ENCODE results near the gene HAUS5.
"Not testable (repeated sequence)": the region's sequence is repeated elsewhere in the genome, so short reads cannot be mapped to it uniquely, and the experiment has no call there.

Gene HAUS5

GRCh38 chr19:35644206-35644986 lies 31.9 kb downstream of the HAUS5 start:
- no peaks in the 10 kb centered on the region for H3K9me3 ChIP-seq (ENCODE audit: insufficient read depth, low read depth, low read length)
- H3K36me3 ChIP-seq (ENCODE audit: insufficient read depth, low read depth, low read length) = no peaks in the 10 kb centered on the region
- no peak overlapping the region for H3K27ac ChIP-seq (ENCODE audit: low read length)
- H3K4me1 ChIP-seq (ENCODE audit: insufficient read depth, low read length) = peaks cover 16% of the 10 kb centered on the region; the same call in 1 of the 2 replicates
- H3K27me3 ChIP-seq (ENCODE audit: insufficient read depth, low read length) = peaks cover 30% of the 10 kb centered on the region
- peak overlapping the region; percentile 77; the same call in 1 of the 2 replicates for H3K9ac ChIP-seq (ENCODE audit: low read depth, low read length)
- peak overlapping the region; percentile 82 for H3K4me3 ChIP-seq (ENCODE audit: low read length)

- Histone ChIP-seq H3K4me3 (ENCODE audit: low read length) (peak overlapping the region; percentile 82), H3K9me3 (ENCODE audit: insufficient read depth, low read depth, low read length) (no peaks in the 10 kb centered on the region), H3K4me1 (ENCODE audit: insufficient read depth, low read length) (peaks cover 16% of the 10 kb centered on the region; the same call in 1 of the 2 replicates), H3K36me3 (ENCODE audit: insufficient read depth, low read depth, low read length) (no peaks in the 10 kb centered on the region), H3K9ac (ENCODE audit: low read depth, low read length) (peak overlapping the region; percentile 56; the same call in 1 of the 2 replicates), H3K27ac (ENCODE audit: low read length) (no peak overlapping the region), H3K27me3 (ENCODE audit: insufficient read depth, low read length) (peaks cover 30% of the 10 kb centered on the region)
Measured at GRCh38 chr19:35644987-35645679, 32.6 kb downstream of the HAUS5 start.

GRCh38 chr19:35645680-35646511 lies 33.4 kb downstream of the HAUS5 start:
- H3K9ac ChIP-seq (ENCODE audit: low read depth, low read length) = peak overlapping the region; percentile 17; the same call in 1 of the 2 replicates
- H3K9me3 ChIP-seq (ENCODE audit: insufficient read depth, low read depth, low read length) = no peaks in the 10 kb centered on the region
- no peak overlapping the region for H3K27ac ChIP-seq (ENCODE audit: low read length)
- peaks cover 30% of the 10 kb centered on the region for H3K27me3 ChIP-seq (ENCODE audit: insufficient read depth, low read length)
- no peak overlapping the region for H3K4me3 ChIP-seq (ENCODE audit: low read length)
- peaks cover 3% of the 10 kb centered on the region; the same call in 1 of the 2 replicates for H3K36me3 ChIP-seq (ENCODE audit: insufficient read depth, low read depth, low read length)
- H3K4me1 ChIP-seq (ENCODE audit: insufficient read depth, low read length) = peaks cover 16% of the 10 kb centered on the region; the same call in 1 of the 2 replicates

- H3K27ac ChIP-seq (ENCODE audit: low read length) = no peak within 1 kb of the TSS
- H3K4me3 ChIP-seq (ENCODE audit: low read length) = peak within 1 kb of the TSS; percentile 98
- H3K9ac ChIP-seq (ENCODE audit: low read depth, low read length) = peak within 1 kb of the TSS; percentile 88; the same call in 1 of the 2 replicates
- peaks cover 9% of the 10 kb centered on the region; the same call in 1 of the 2 replicates for H3K4me1 ChIP-seq (ENCODE audit: insufficient read depth, low read length)
- peaks cover 13% of the 10 kb centered on the region for H3K36me3 ChIP-seq (ENCODE audit: insufficient read depth, low read depth, low read length)
- H3K9me3 ChIP-seq (ENCODE audit: insufficient read depth, low read depth, low read length) = no peaks in the 10 kb centered on the region
- peaks cover 17% of the 10 kb centered on the region for H3K27me3 ChIP-seq (ENCODE audit: insufficient read depth, low read length)
Measured at GRCh38 chr19:35648017-35648961, 35.8 kb downstream of the HAUS5 start, which contains the start of gene COX6B1. TSS of gene COX6B1 (plus strand) at chr19:35648323. CDS start at chr19:35651244, 2,921 bp downstream.

GRCh38 chr19:35650581-35650980 lies 38.0 kb downstream of the HAUS5 start:
- Histone ChIP-seq H3K27ac (ENCODE audit: low read length) (no peak overlapping the region), H3K36me3 (ENCODE audit: insufficient read depth, low read depth, low read length) (peaks cover 31% of the 10 kb centered on the region), H3K9me3 (ENCODE audit: insufficient read depth, low read depth, low read length) (no peaks in the 10 kb centered on the region), H3K9ac (ENCODE audit: low read depth, low read length) (no peak overlapping the region), H3K27me3 (ENCODE audit: insufficient read depth, low read length) (peaks cover 12% of the 10 kb centered on the region), H3K4me3 (ENCODE audit: low read length) (no peak overlapping the region), H3K4me1 (ENCODE audit: insufficient read depth, low read length) (peaks cover 4% of the 10 kb centered on the region; the same call in 1 of the 2 replicates)

- not testable (repeated sequence) for H3K27me3 ChIP-seq (ENCODE audit: insufficient read depth, low read length); H3K27ac ChIP-seq (ENCODE audit: low read length); H3K4me3 ChIP-seq (ENCODE audit: low read length); H3K4me1 ChIP-seq (ENCODE audit: insufficient read depth, low read length); H3K9ac ChIP-seq (ENCODE audit: low read depth, low read length); H3K9me3 ChIP-seq (ENCODE audit: insufficient read depth, low read depth, low read length)
- peaks cover 62% of the 10 kb centered on the region for H3K36me3 ChIP-seq (ENCODE audit: insufficient read depth, low read depth, low read length)
Measured at GRCh38 chr19:35654828-35655227, 42.3 kb downstream of the HAUS5 start.

- no peak overlapping the region for H3K27ac ChIP-seq (ENCODE audit: low read length)
- no peaks in the 10 kb centered on the region for H3K4me1 ChIP-seq (ENCODE audit: insufficient read depth, low read length)
- H3K4me3 ChIP-seq (ENCODE audit: low read length) = no peak overlapping the region
- H3K9ac ChIP-seq (ENCODE audit: low read depth, low read length) = no peak overlapping the region
- no peaks in the 10 kb centered on the region for H3K27me3 ChIP-seq (ENCODE audit: insufficient read depth, low read length)
- peaks cover 64% of the 10 kb centered on the region for H3K36me3 ChIP-seq (ENCODE audit: insufficient read depth, low read depth, low read length)
- no peaks in the 10 kb centered on the region for H3K9me3 ChIP-seq (ENCODE audit: insufficient read depth, low read depth, low read length)
Measured at GRCh38 chr19:35655600-35655999, 43.1 kb downstream of the HAUS5 start.

GRCh38 chr19:35656700-35657099 lies 44.2 kb downstream of the HAUS5 start:
- no peak overlapping the region for H3K4me3 ChIP-seq (ENCODE audit: low read length)
- H3K36me3 ChIP-seq (ENCODE audit: insufficient read depth, low read depth, low read length) = peaks cover 53% of the 10 kb centered on the region
- no peaks in the 10 kb centered on the region for H3K4me1 ChIP-seq (ENCODE audit: insufficient read depth, low read length)

GRCh38 chr19:35657904-35658700 lies 45.6 kb downstream of the HAUS5 start:
- Histone ChIP-seq H3K4me3 (ENCODE audit: low read length) (no peak overlapping the region), H3K9ac (ENCODE audit: low read depth, low read length) (no peak overlapping the region), H3K27ac (ENCODE audit: low read length) (no peak overlapping the region), H3K36me3 (ENCODE audit: insufficient read depth, low read depth, low read length) (peaks cover 51% of the 10 kb centered on the region), H3K27me3 (ENCODE audit: insufficient read depth, low read length) (no peaks in the 10 kb centered on the region), H3K9me3 (ENCODE audit: insufficient read depth, low read depth, low read length) (no peaks in the 10 kb centered on the region), H3K4me1 (ENCODE audit: insufficient read depth, low read length) (no peaks in the 10 kb centered on the region)

More at GRCh38 chr19:35656700-35657099, 44.2 kb downstream of the HAUS5 start:
- no peak overlapping the region for H3K27ac ChIP-seq (ENCODE audit: low read length)
- no peaks in the 10 kb centered on the region for H3K9me3 ChIP-seq (ENCODE audit: insufficient read depth, low read depth, low read length)
- no peaks in the 10 kb centered on the region for H3K27me3 ChIP-seq (ENCODE audit: insufficient read depth, low read length)
- H3K9ac ChIP-seq (ENCODE audit: low read depth, low read length) = no peak overlapping the region

- Histone ChIP-seq H3K9ac (ENCODE audit: low read depth, low read length) (no peak overlapping the region), H3K27me3 (ENCODE audit: insufficient read depth, low read length) (no peaks in the 10 kb centered on the region), H3K36me3 (ENCODE audit: insufficient read depth, low read depth, low read length) (peaks cover 20% of the 10 kb centered on the region), H3K27ac (ENCODE audit: low read length) (no peak overlapping the region), H3K4me3 (ENCODE audit: low read length) (no peak overlapping the region), H3K9me3 (ENCODE audit: insufficient read depth, low read depth, low read length) (no peaks in the 10 kb centered on the region), H3K4me1 (ENCODE audit: insufficient read depth, low read length) (no peaks in the 10 kb centered on the region; the same call in 1 of the 2 replicates)
Measured at GRCh38 chr19:35661995-35662340, 49.4 kb downstream of the HAUS5 start.

All from iPS-20b (cell line).